Measurements from ENCODE around the gene ACTN3.

DNA sequence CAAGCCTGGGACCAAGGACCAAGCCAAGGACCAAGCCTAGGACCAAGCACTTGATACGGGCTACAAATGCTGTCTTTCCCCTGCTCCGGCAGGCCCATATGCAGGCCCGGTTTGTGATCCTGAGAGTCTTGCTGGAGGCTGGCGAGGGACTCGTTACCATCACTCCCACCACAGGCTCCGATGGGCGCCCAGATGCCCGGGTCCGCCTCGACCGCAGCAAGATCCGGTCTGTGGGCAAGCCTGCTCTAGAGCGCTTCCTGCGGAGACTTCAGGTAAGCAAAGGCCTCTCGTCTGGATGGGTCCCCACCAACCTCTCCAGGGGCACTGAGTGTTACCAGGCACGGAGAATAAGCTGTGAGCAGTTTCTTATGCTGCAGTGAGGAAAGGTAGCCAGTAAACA is 49.5 kb upstream of the ACTN3 start:
- TF ChIP-seq JUNB (IDR thresholded peaks at IDR 0.05; ENCODE audit: unreplicated experiment) (no peak), EZH2phosphoT487 (IDR thresholded peaks at IDR 0.05; ENCODE audit: unreplicated experiment) (no peak), POLR2AphosphoS5 (IDR thresholded peaks at IDR 0.05; ENCODE audit: low read depth) (no peak), CREB1 (CRISPR knock-in tag; IDR thresholded peaks at IDR 0.05; ENCODE audit: low read depth) (no peak), EZH2 (IDR thresholded peaks at IDR 0.05; ENCODE audit: low read depth, unreplicated experiment) (no peak), STAT1 (IDR thresholded peaks at IDR 0.05; ENCODE audit: unreplicated experiment) (no peak), ZNF331 (CRISPR knock-in tag; IDR thresholded peaks at IDR 0.05; ENCODE audit: low read depth) (no peak), ETS1 (IDR thresholded peaks at IDR 0.05) (no peak), ZNF114 (CRISPR knock-in tag; IDR thresholded peaks at IDR 0.05) (no peak)
- TF ChIP-seq, protein P1, sequence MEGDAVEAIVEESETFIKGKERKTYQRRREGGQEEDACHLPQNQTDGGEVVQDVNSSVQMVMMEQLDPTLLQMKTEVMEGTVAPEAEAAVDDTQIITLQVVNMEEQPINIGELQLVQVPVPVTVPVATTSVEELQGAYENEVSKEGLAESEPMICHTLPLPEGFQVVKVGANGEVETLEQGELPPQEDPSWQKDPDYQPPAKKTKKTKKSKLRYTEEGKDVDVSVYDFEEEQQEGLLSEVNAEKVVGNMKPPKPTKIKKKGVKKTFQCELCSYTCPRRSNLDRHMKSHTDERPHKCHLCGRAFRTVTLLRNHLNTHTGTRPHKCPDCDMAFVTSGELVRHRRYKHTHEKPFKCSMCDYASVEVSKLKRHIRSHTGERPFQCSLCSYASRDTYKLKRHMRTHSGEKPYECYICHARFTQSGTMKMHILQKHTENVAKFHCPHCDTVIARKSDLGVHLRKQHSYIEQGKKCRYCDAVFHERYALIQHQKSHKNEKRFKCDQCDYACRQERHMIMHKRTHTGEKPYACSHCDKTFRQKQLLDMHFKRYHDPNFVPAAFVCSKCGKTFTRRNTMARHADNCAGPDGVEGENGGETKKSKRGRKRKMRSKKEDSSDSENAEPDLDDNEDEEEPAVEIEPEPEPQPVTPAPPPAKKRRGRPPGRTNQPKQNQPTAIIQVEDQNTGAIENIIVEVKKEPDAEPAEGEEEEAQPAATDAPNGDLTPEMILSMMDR (conservative IDR thresholded peaks at IDR 0.05; ENCODE audit: low read depth in 2 of 2), result no peak
- TF ChIP-seq, protein P2, sequence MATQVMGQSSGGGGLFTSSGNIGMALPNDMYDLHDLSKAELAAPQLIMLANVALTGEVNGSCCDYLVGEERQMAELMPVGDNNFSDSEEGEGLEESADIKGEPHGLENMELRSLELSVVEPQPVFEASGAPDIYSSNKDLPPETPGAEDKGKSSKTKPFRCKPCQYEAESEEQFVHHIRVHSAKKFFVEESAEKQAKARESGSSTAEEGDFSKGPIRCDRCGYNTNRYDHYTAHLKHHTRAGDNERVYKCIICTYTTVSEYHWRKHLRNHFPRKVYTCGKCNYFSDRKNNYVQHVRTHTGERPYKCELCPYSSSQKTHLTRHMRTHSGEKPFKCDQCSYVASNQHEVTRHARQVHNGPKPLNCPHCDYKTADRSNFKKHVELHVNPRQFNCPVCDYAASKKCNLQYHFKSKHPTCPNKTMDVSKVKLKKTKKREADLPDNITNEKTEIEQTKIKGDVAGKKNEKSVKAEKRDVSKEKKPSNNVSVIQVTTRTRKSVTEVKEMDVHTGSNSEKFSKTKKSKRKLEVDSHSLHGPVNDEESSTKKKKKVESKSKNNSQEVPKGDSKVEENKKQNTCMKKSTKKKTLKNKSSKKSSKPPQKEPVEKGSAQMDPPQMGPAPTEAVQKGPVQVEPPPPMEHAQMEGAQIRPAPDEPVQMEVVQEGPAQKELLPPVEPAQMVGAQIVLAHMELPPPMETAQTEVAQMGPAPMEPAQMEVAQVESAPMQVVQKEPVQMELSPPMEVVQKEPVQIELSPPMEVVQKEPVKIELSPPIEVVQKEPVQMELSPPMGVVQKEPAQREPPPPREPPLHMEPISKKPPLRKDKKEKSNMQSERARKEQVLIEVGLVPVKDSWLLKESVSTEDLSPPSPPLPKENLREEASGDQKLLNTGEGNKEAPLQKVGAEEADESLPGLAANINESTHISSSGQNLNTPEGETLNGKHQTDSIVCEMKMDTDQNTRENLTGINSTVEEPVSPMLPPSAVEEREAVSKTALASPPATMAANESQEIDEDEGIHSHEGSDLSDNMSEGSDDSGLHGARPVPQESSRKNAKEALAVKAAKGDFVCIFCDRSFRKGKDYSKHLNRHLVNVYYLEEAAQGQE (IDR thresholded peaks at IDR 0.05; ENCODE audit: unreplicated experiment), result no peak

Measured in GM23338 (cell line).